Cardiac septum (tissue), 1 donor: Measurements from ENCODE around the gene STARD13. TPM values are rescaled to one million over a fixed set of nuclear protein-coding genes. Genes with fewer than 3 reads are reported as not detected.

ENCODE experiments used
- DNase-seq: peaks from one replicate; pipeline ENCODE4 v3.0.0-alpha.2; 2020; ENCODE audit warnings: low spot score
- intact Hi-C: fragments of 100-400 bp; cut with DNase I; formaldehyde crosslinking; loops from one replicate; pipeline ENCODE4 v1.14.0; 2022
- total RNA-seq: library from RNA; stranded (reverse); fragmentation: NEBNext Ultra II Directional; extraction: Animal tissue kit (Norgen Biotek cat#: 25700); gene quantifications from one replicate; pipeline ENCODE4 v1.2.1, GENCODE V29; 2021
- donor health status: DM: no; HTN: no; CAD: no.

STARD13 gene
- total RNA-seq, 1 donor from 2014 or later = 26.9 TPM

DNA sequence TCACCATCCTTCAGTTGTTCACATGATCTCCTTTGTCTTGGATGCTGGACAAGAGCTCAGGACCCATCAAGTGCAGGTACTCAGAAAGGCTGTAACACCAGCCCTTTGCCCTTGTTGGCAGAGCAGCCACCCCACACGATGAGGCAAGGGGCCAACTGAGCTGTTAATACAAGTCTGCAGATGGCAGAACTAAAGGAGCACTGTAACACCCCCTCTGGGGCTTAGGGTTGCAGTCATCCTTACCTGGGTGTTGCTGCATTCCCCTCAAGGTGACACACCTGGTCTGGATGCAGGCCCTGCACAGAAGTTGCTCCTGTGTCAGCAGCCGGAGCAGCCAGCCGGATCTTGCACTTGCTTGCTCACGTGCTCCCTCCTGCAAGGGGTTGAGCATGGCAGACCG is 52.0 kb downstream of the STARD13 start:
- no peak for DNase-seq
- intact Hi-C loops = loop anchor here (10.0 kb wide), 2 partner anchors 251 to 491 kb away; no protein-coding TSS in a partner anchor

DNA sequence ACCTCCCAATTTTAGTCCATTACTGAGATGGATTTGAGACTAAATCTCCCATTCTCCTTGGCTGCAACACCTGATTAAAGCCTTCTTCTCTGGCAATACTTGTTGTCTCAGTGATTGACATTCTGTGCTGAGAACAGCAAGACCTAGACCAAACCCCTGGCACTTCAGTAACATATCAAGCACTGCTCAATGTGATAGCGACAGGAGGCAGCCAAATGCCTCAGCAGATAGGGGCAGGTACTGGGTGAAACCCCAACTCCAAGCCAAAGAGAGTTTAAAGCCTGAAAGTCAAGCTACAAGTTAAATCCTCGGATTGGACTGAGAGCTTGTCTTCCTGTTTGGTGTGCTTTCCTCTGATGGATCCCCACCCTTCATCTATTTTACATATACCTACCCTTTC is 52.7 kb downstream of the STARD13 start:
- DNase-seq = no peak
- intact Hi-C loops = loop anchor here (10.0 kb wide), 2 partner anchors 252 to 492 kb away; no protein-coding TSS in a partner anchor

DNA sequence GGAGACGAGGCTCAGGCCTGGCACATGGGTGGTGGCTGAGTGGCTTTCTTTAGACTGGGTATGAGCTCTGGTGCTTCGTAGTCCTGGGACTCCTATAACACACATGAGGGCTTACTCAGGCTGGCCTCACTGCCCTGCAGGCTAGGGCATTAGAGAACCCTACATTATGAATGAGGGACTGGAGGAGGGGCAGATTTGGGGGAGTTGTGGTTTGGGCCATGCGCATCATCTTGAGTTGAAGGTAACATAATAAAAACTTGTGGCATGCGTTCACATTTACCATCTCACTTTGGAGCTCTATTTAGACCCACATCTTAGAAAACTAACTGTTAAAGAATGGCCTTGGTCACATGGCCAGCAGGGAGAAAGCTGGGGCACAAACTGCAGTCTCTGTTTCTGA is 54.2 kb downstream of the STARD13 start:
- DNase-seq = no peak
- intact Hi-C loops = loop anchor here (10.0 kb wide), 2 partner anchors 253 to 493 kb away; no protein-coding TSS in a partner anchor

DNA sequence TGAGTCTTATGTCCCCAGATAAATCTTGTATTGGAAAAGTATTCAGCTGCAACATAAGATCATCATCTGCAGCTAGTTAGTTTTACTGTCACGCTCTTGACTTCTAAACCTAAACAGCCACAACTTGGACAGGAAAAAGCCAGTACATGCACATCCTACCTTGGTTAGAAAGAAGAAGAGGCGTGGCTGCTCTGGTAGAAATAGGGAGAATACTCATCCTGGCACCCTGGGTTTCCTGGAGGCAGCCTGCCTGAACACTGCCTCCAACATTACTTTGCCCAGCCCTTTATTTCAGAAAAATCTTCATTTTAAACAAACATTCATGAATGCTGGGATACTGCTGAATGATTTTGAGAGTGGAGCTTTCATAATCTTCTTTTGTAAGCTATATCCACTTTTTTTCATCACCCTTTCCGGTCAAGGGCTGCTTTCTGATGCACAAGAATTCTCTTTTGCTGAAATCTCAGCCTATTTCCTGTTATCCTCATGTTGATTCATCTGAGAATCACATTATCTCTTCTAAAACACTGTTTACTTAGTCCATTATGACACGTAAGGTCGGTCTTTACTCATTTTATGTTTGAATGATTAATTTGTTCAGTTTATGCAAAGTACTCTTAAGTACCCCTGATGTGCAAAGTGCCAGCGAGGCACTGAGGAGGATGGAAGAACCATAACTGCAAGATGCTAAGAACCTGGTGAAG is 55.2 kb downstream of the STARD13 start:
- intact Hi-C loops = loop anchor here (10.0 kb wide), 2 partner anchors 254 to 494 kb away; no protein-coding TSS in a partner anchor
- no peak for DNase-seq

DNA sequence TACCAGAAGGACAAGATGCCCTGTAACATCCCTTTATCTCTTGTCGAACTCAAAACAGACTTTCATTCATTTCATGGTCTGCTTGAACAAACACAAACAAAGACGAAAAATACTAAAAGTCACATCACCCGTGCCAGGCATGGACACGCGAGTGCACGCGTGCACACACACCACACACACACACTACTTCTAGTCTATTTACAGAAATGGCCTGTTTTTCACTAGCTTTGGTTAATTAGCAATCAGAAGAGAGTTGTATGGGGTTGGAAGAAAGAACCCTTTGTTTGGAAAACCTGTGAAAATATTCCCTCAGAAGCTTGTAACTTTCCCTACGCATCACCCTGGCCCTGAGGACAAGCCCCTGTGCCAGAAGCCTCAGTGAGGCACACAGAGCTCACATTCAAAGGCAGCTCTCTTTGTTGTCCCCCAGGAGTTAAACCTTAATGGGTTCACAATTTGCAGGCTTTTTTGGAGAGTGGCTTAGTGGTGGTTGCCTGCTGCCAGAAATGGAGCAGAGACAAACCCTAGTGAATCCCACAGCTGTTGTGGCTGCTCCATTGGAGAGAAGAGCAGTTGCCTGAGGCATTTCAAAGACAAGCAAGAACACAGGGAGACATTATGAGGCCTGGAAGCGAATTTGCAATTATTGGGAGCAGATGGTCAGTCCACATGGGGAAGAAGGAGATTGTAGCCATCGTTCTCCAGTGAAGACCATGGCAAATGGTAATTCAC is 55.9 kb downstream of the STARD13 start:
- intact Hi-C loops = loop anchor here (2.0 to 10.0 kb wide), 4 partner anchors 55 to 495 kb away; partner anchors contain the start of gene STARD13
- no peak for DNase-seq

DNA sequence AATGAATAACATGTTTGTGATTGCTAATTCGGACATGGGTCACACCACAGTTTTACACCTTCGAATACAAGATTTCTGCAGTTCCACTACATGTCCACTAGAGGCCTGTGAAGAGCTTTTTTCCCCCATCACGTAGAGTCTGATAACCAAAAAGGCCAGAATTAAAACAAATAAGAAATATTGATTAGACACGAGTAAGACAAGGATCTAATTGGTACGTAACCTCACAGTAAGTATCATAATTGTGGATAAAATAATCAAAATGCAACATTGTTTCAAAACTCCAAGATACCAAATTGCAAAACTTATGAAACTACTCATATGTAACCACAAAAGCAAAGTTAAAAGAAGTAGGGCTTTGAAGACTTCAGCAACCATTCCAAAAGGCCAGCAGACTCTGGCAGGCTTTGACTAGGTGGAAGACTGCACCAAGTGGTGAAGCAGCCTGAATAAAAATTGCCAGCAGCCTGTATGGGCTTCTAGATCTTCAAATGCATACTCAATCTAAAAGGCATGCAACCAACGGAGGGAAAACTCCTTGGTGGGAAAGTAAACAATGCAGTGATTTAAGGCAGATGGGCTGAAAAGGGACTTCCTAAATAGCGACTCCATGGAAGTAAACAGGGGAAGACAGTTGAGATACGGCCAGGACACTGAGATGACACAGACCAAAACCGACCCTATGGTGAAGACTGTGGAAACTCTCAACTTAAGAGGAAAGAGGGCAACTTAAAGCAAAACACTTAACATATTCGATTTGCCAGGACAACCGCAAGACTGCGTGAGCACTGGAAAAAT is 56.7 kb downstream of the STARD13 start:
- intact Hi-C loops = loop anchor here (2.0 to 5.0 kb wide), 2 partner anchors 56 to 313 kb away; partner anchors contain the start of gene STARD13
- no peak for DNase-seq

DNA sequence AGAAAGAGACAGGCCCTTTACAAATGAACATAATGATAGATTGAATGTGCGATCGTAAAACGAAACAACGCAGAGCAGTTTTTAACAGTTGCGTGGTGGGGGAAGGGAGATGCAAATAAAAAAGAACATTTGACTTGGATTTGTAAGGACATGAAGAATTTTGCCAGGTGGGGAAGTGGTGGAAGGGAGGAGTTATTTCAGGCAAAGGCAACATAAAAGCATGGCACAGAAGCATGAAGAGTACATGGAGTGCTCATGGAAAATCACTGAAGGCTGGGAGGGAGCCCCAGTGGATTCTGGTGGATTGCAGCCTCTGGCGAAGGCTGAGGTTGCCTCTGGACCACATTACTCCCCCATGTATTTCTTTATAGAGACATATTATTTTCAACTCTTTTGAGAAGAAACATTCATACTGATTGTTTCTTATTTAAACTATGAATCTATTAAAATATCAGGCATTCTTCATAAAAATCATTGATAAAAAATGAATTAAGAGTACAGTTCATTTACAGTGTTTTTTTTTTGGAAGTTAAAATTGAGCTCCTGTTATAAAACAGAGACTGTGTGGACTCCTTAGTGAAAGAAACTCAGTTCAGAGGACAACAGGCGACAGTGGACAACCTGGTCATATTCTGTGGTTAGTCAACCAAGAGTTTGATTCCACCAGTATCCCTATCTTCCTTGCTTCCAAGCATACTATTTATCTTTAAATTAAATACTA is 57.5 kb downstream of the STARD13 start:
- intact Hi-C loops = loop anchor here (2.0 to 5.0 kb wide), 2 partner anchors 57 to 314 kb away; partner anchors contain the start of gene STARD13
- no peak for DNase-seq

DNA sequence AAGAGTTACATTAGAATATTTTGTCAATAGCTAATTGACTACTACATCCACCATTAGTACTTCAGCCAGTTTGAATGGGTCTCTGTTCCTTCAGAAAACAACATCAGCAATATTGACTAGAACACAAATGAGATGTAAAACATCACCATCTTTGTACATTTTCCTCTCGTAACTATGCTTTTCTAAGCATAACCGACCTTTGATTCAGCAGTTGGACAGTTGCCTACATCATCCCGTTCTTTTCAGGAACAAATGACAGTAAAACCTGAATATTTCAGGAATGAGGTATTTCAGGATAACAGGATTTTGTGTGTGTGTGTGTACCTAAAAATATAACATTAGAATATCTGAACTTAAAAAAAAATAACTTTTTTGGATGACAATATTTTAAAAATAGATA is 60.9 kb downstream of the STARD13 start:
- intact Hi-C loops = loop anchor here (5.0 kb wide), 1 partner anchor 318 kb away; no protein-coding TSS in a partner anchor
- no peak for DNase-seq

DNA sequence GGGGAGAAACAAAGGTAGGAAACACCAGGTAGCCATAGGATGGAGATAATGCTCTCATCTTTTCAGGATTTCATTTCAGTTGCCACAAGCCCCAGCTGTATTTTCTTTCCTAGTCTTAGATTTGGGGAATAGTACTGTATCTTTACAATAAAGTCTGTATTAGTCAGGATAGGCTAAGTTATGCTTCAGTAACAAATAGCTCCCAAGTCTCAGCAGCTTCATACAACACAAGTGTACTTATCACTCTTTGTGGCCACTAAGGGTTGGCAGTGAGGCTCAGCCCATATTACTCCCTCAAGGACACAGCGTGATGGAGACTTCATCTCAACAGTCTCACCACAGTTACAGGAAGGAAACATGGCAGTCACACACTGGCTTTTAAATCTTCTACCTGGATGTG is 61.4 kb downstream of the STARD13 start:
- DNase-seq = no peak
- intact Hi-C loops = no loop called here

DNA sequence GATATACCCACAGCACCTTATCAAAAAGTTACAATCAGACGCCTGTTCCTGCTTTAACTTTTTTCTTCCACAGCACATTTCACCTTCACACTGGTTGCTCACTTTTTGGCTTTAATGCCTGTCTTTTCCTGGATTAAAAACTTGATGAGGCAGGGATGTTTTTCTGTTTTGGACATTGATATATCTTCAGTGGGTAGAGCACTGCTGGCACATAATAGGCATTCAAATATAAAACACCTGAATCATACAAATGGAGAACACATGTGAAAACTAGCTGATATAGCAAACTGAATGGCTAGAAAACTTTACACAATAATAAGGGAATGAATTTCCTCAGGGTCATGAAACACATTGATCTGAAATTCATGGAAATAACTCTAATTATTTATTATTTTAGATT is 65.6 kb downstream of the STARD13 start:
- intact Hi-C loops = no loop called here
- DNase-seq = no peak

DNA sequence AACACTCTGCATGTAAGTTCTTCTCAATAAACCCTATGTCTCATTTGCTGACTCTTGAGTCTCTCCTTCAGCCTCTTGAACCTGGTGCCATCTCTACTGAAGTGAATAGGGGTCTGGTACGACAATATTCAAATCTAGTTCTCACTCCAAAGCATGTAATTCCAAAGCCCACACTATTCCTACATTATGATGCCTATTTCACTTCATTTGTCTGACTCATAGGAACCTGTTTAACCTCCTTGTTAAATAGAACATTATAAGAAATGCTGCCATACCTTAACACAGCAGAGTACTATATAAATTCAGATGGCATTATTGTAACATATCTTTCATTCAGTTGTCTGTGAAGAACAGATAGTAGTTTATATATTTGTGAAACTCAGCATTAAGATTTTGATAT is 67.1 kb downstream of the STARD13 start:
- intact Hi-C loops = no loop called here

DNA sequence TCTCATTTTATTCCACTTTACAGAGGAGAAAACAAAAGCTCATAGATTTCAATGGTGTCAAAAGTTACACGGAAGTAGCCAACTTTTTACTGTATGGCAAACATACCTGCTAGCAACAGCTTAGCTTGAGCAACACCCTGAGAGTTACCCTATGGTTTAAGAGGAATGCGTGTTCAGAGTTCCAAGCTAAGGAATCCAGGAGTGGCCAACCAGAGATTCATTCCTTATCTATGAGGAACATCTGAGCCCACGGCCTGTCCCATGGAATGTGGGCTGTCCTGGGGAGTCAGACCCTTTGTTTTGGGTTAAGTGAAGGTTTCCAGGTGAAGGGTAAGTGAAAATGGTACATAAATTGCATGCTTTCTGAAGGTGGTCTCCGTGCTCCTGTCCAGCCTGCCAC is 67.5 kb downstream of the STARD13 start:
- DNase-seq = no peak
- intact Hi-C loops = no loop called here

More for the DNA sequence above, 67.1 kb downstream of the STARD13 start:
- no peak for DNase-seq

DNA sequence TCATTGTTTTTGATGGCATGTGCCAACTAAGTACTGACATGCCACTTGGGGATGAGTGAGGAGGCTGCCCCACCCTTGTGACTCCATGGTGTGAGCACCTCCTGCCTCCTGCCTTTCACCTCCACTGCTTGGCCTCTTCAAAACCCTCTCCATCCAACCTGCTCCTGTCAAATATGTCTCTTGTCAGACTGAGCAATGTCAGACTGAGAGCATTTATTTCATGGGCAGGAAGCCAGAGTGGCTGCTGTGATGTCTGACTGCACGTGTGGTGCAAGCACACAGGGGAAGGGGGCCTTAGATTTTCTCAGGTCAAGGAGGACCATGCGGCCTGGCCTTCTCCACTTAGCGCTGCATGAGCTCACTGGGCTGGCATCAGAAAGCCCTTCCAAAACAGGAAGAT is 68.3 kb downstream of the STARD13 start:
- no peak for DNase-seq
- intact Hi-C loops = no loop called here

DNA sequence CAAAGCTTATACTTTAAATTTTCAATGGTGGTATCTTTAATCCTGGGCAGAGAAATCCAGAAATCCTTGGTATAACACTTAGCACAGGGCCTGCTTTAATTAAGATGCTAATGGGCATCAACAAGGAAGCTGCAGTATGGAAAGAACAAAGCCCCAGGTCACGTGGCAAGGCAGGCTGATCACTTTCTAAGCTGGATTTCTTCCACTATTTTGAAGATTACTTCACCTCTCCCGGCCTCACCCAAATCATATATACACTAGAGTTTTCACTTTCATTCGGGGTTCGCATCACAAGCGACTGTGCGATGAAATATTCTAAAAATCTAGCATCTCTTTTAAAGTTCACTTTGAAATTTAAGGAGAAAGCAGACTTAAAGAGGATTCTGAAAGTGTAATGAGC is 71.8 kb downstream of the STARD13 start:
- DNase-seq = no peak
- intact Hi-C loops = no loop called here

DNA sequence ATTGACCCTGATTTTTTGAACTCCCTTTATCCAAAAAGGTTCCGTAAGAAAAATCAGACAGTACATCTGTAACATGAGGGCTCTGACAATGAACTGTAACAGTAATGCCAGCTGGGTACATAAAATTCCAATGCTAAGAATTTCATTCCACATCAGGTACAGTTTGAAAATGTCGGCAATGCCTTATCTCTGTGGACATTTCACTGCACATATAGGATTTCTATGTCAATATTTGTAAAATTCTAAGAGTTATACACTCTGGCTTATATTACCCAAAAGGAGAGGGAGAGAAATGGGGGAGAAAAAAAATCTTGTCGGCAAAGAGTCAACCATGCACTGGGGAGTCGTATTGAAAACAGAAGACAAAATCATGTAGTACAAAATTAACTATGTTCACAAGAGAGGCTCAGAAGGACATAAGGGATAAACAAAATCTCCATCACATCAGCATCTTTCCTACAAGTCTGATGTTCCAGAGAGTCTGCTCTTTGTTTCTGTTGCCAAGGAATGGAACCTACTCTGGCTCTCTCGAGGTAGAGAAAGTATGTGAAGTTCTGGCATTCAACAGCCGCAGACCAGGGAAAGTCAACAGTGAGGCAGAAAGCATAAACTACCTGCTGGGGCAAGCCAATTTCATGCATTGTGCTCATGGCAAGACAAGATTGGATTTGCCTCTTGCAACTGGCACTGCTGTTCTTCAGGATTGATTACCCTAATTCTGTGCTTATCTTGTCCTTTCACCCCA is 72.4 kb downstream of the STARD13 start:
- intact Hi-C loops = no loop called here
- DNase-seq = no peak

DNA sequence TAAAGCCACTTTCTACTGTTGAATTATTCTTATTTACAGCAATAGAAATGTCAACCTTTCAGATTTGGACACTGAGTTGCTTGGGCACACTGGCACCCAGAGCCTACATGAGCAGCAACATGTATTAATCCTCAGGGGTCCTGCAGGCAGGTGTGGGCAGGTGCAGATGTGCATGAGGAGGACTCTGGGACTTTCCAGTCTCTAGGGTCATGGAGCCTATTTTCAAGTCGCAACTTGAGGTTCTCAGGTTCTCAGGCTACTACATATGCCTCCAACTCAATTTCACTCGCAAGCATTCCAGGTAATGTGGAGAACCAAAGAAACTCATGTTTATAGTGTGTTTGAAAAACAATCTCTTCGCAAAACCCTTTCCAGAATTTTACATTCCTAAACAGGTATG is 73.2 kb downstream of the STARD13 start:
- intact Hi-C loops = no loop called here
- DNase-seq = no peak

DNA sequence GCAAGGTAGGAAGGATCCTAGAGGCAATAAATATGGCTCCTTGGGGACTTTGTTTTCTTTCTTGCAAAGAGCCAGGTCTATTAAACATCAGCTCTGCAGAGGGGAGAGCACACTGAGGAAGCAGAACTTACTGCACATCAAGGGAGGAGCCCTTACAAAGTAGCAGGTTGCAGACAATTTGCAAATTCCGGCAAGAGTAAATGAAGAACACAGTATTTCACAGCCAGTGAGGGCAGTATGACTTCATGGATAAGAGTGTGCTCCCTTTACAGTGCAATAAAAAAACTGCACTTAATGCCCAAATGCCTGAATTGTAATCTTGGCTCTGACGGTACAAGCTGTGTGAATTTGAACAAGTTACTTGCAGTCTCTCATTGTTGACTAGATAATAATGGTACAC is 75.5 kb downstream of the STARD13 start:
- intact Hi-C loops = no loop called here
- no peak for DNase-seq
